Right ventricle myocardium superior (tissue), 1 donor: ENCODE data around the gene TCTA. TPM values are rescaled to one million over a fixed set of nuclear protein-coding genes. Genes with fewer than 3 reads are reported as not detected.
"Not testable (repeated sequence)": the region's sequence is repeated elsewhere in the genome, so short reads cannot be mapped to it uniquely, and the experiment has no call there.

Experiments
- ATAC-seq: fragments of 200-7000 bp; cut with Tn5 transposase; one replicate; pipeline ENCODE4 v1.9.1; 2020; ENCODE audit warnings: mild to moderate bottlenecking; ENCODE audit not compliant: poor library complexity
- DNase-seq: peaks from one replicate; pipeline ENCODE4 v3.0.0-alpha.2; 2020
- intact Hi-C: fragments of 100-400 bp; cut with DNase I; formaldehyde crosslinking; loops from one replicate; pipeline ENCODE4 v1.11.2; 2022
- long read RNA-seq: library from polyadenylated mRNA; unstranded; transcript quantifications from one replicate; pipeline ENCODE4 v2.0.0, GENCODE V29; 2021
- total RNA-seq: library from RNA; stranded (reverse); fragmentation: NEBNext Ultra II Directional; extraction: Animal tissue kit (Norgen Biotek cat#: 25700); gene quantifications from one replicate; pipeline ENCODE4 v1.2.1, GENCODE V29; 2021
- donor health status: DM: no; HTN: yes; CAD: no; lungs with severe emphysema.

The TCTA gene
- 13.4 TPM for total RNA-seq
- long read RNA-seq, transcript TCTA-201 (3 exons, 2,146 nt), result major isoform, 31 of 36 reads
- long read RNA-seq, partial matches to known transcripts, result 0 of 36 reads
- long read RNA-seq, other reads (novel, unspliced or antisense), result 2 of 36 reads

- ATAC-seq (peak; percentile 93), DNase-seq (peak; percentile 100)
- intact Hi-C loops, result loop anchor here (5.0 kb wide), 1 partner anchor 55 kb away; the partner anchor contains the start of gene GPX1
Measured at GRCh38 chr3:49411968-49412631, at the start of gene TCTA, which contains the start of gene RHOA. TSS of gene TCTA (plus strand) at chr3:49412423. CDS start at chr3:49412427, 4 bp downstream. TSS of gene RHOA (minus strand) at chr3:49411976. CDS start at chr3:49375589, 36,387 bp downstream.

- no peak for ATAC-seq
- DNase-seq, result no peak
- intact Hi-C loops, result no loop called here
Measured at GRCh38 chr3:49362561-49362960, 49.7 kb upstream of the TCTA start.

GRCh38 chr3:49370585-49371290, 41.5 kb upstream of the TCTA start:
- DNase-seq, result no peak
- intact Hi-C loops, result no loop called here
- no peak for ATAC-seq

GRCh38 chr3:49371946-49372345, 40.3 kb upstream of the TCTA start:
- ATAC-seq (no peak), DNase-seq (no peak)
- intact Hi-C loops, result no loop called here

- DNase-seq, result no peak
- intact Hi-C loops, result no loop called here
- ATAC-seq, result no peak
Measured at GRCh38 chr3:49377483-49377882, 34.7 kb upstream of the TCTA start.

- ATAC-seq, result peak; percentile 67
- intact Hi-C loops, result no loop called here
- DNase-seq, result peak; percentile 49
Measured at GRCh38 chr3:49378249-49378895, 33.9 kb upstream of the TCTA start.

- no peak for ATAC-seq
- no peak for DNase-seq
- intact Hi-C loops, result no loop called here
Measured at GRCh38 chr3:49383387-49383786, 28.8 kb upstream of the TCTA start.

GRCh38 chr3:49385617-49386016, 26.6 kb upstream of the TCTA start:
- intact Hi-C loops, result no loop called here
- DNase-seq (no peak), ATAC-seq (no peak)

- intact Hi-C loops, result no loop called here
- ATAC-seq (no peak), DNase-seq (no peak)
Measured at GRCh38 chr3:49386056-49386756, 26.0 kb upstream of the TCTA start.

GRCh38 chr3:49387721-49388120, 24.5 kb upstream of the TCTA start:
- ATAC-seq, result no peak
- DNase-seq, result no peak
- intact Hi-C loops, result no loop called here

GRCh38 chr3:49388289-49388820, 23.9 kb upstream of the TCTA start:
- intact Hi-C loops, result no loop called here
- ATAC-seq (no peak), DNase-seq (no peak)

- intact Hi-C loops, result no loop called here
- DNase-seq (no peak), ATAC-seq (no peak)
Measured at GRCh38 chr3:49389297-49389696, 22.9 kb upstream of the TCTA start.

- DNase-seq, intact Hi-C loops, ATAC-seq: not testable (repeated sequence)
Measured at GRCh38 chr3:49391310-49391709, 20.9 kb upstream of the TCTA start.

- peak; percentile 58 for ATAC-seq
- intact Hi-C loops, result no loop called here
- no peak for DNase-seq
Measured at GRCh38 chr3:49397470-49397869, 14.8 kb upstream of the TCTA start.

GRCh38 chr3:49399461-49399860, 12.8 kb upstream of the TCTA start:
- intact Hi-C loops, result no loop called here
- ATAC-seq, result no peak
- no peak for DNase-seq

- no peak for ATAC-seq
- intact Hi-C loops, result no loop called here
- DNase-seq, result no peak
Measured at GRCh38 chr3:49401766-49402165, 10.5 kb upstream of the TCTA start.

GRCh38 chr3:49403891-49404290, 8.3 kb upstream of the TCTA start:
- DNase-seq, result peak; percentile 15
- intact Hi-C loops, result no loop called here
- ATAC-seq, result no peak

GRCh38 chr3:49405570-49405969, 6.7 kb upstream of the TCTA start:
- ATAC-seq, intact Hi-C loops: not testable (repeated sequence)
- DNase-seq, result peak; percentile 10
